GM20000 (cell line): Measurements from ENCODE around the gene ITGAD.

Source experiments
- DNase-seq: peaks from one replicate; pipeline ENCODE4 v3.0.0; 2012; ENCODE audit warnings: low spot score
- CTCF ChIP-seq: IDR thresholded peaks from 2 replicates; pipeline ENCODE4 v1.5.1; 2012; ENCODE audit warnings: mild to moderate bottlenecking, control low read depth; ENCODE audit errors: extremely low read depth, missing control alignments

ITGAD gene

GRCh38 chr16:31409433-31409832 is 16.3 kb downstream of the ITGAD start:
- no peak for DNase-seq
- no peak for TF ChIP-seq CTCF

- no peak for TF ChIP-seq CTCF
- no peak for DNase-seq
Observed at GRCh38 chr16:31410082-31410481, 16.9 kb downstream of the ITGAD start.

- DNase-seq, result no peak
- TF ChIP-seq CTCF, result no peak
Observed at GRCh38 chr16:31411024-31411844, 18.1 kb downstream of the ITGAD start.

GRCh38 chr16:31412750-31413149 is 19.6 kb downstream of the ITGAD start:
- no peak for TF ChIP-seq CTCF
- DNase-seq, result no peak

GRCh38 chr16:31413381-31413780 is 20.2 kb downstream of the ITGAD start:
- DNase-seq, result no peak

GRCh38 chr16:31413943-31414342 is 20.8 kb downstream of the ITGAD start:
- no peak for DNase-seq
- TF ChIP-seq CTCF, result no peak

More at GRCh38 chr16:31413381-31413780, 20.2 kb downstream of the ITGAD start:
- no peak for TF ChIP-seq CTCF

GRCh38 chr16:31414706-31415105 is 21.6 kb downstream of the ITGAD start:
- DNase-seq, result no peak
- no peak for TF ChIP-seq CTCF
